Fibroblast of peridontal ligament (primary cell): ENCODE data around the gene GRP.

ENCODE experiments used
- DNase-seq: peaks from one replicate; pipeline ENCODE4 v3.0.0-alpha.2; 2010; ENCODE audit errors: extremely low read depth

GRP gene

GRCh38 chr18:59267503-59268126, 47.7 kb downstream of the GRP start:
- DNase-seq, result no peak

- no peak for DNase-seq
Measured at GRCh38 chr18:59268127-59268720, 48.3 kb downstream of the GRP start.

GRCh38 chr18:59268721-59269562, 49.0 kb downstream of the GRP start:
- DNase-seq, result no peak

- DNase-seq, result no peak
Measured at GRCh38 chr18:59269563-59270119, 49.7 kb downstream of the GRP start.

GRCh38 chr18:59270689-59271257, 50.8 kb downstream of the GRP start:
- DNase-seq, result no peak

- DNase-seq, result no peak
Measured at GRCh38 chr18:59271606-59272220, 51.8 kb downstream of the GRP start.

- no peak for DNase-seq
Measured at GRCh38 chr18:59272221-59272888, 52.4 kb downstream of the GRP start.

- no peak for DNase-seq
Measured at GRCh38 chr18:59272891-59273758, 53.2 kb downstream of the GRP start, which contains the start of gene RAX. RAX (minus strand) TSS chr18:59273454; CDS start chr18:59273206, 248 bp downstream.

- DNase-seq, result no peak
Measured at GRCh38 chr18:59273759-59274532, 54.0 kb downstream of the GRP start.

GRCh38 chr18:59274533-59274928, 54.6 kb downstream of the GRP start:
- no peak for DNase-seq

- DNase-seq, result no peak
Measured at GRCh38 chr18:59275406-59275949, 55.5 kb downstream of the GRP start.

- DNase-seq, result no peak
Measured at GRCh38 chr18:59276047-59276446, 56.1 kb downstream of the GRP start.

GRCh38 chr18:59278793-59279192, 58.8 kb downstream of the GRP start:
- no peak for DNase-seq

GRCh38 chr18:59279193-59279592, 59.2 kb downstream of the GRP start:
- DNase-seq, result no peak

GRCh38 chr18:59279722-59280121, 59.8 kb downstream of the GRP start:
- DNase-seq, result no peak
